Left renal cortex interstitium (tissue), 4 donors: ENCODE results near the gene QKI. TPM values are rescaled to one million over a fixed set of nuclear protein-coding genes. Genes with fewer than 3 reads are reported as not detected.
A peak's percentile ranks its signal among the peaks of the same experiment; 100 is the strongest.

Experiments
- DNase-seq, 4 donors: peaks; one replicate each; pipeline ENCODE4 v3.0.0-alpha.2; 2013; ENCODE audit warnings: low read depth in 4 of 4, low spot score in 2 of 4, missing footprints in 1 of 4
- polyA plus RNA-seq, 4 donors: library from polyadenylated mRNA; unstranded; fragments of 120-200 nt; gene quantifications; one replicate each; pipeline ENCODE4 v1.2.1, GENCODE V29; 2013; ENCODE audit not compliant: insufficient read length in 4 of 4

QKI gene
- polyA plus RNA-seq, 4 donors: 181 to 215 (median 195) TPM

DNA sequence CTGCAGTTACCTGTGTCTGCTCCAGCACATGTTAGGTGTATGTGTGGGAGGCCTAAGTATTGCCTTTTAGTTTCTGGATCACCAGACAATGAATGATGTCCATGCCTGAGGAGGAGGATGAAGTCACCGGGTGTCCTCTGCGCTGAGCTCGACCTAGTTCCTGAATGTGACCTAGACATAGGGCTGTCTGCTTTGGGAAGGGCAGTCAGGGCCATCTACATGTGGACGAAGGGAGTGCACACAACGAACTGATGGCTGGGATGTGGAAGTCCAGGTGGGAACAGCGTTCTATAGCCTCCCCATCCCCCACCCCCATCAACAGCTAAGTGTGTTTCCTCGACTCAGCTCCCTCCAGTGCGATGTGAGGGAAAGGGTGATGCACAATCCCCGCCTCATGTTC lies 186.3 kb downstream of the QKI start:
- DNase-seq: no peak

- DNase-seq: no peak
Observed at GRCh38 chr6:163602851-163603250, 188.3 kb downstream of the QKI start.

- no peak for DNase-seq
Observed at GRCh38 chr6:163603395-163603794, 188.9 kb downstream of the QKI start.

GRCh38 chr6:163605385-163606097 lies 191.0 kb downstream of the QKI start:
- no peak for DNase-seq

GRCh38 chr6:163607792-163608191 lies 193.3 kb downstream of the QKI start:
- DNase-seq: no peak

DNA sequence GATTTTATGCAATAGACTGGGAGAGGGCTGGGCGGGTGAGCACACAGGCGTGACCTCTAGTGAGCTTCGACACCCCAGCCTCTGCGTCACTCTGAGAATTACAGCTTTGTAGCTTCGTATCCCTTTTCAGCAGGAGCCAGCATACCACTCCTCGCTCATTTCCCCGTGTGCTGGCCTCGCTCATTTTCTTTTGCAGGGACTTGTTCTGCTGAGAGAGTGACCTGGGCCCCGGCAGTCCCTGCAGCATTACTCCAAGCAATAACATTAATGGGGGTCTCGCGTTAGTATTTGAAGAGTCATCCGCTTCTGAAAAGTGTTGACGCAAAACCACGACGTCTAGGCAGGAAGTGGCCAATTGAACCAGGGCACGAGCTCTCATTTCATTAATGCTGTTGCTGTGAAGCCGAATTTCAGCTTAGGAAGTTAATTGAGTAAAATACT lies 193.7 kb downstream of the QKI start:
- peak in 3 of 4 donors; percentile 18 to 24 (median 23) for DNase-seq

- DNase-seq: no peak
Observed at GRCh38 chr6:163612200-163612599, 197.7 kb downstream of the QKI start.

DNA sequence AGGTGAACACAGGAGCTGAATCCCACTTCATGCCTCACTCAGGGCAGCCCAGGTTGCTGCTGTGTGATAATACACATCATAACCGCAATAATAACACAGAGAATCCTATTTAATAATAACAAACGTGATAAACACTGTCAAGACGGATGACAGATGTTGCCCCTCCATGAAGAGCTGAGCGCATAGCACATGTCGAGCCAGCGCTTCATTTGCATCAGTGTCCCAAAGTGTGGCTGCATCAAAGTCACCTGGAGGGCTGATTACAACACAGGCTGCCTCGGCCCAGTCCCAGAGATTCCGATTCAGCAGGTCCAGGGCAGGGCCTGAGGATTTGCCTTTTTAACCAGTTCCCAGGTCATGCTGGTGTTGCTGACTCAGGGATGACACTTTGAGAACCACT lies 198.5 kb downstream of the QKI start:
- DNase-seq: no peak

DNA sequence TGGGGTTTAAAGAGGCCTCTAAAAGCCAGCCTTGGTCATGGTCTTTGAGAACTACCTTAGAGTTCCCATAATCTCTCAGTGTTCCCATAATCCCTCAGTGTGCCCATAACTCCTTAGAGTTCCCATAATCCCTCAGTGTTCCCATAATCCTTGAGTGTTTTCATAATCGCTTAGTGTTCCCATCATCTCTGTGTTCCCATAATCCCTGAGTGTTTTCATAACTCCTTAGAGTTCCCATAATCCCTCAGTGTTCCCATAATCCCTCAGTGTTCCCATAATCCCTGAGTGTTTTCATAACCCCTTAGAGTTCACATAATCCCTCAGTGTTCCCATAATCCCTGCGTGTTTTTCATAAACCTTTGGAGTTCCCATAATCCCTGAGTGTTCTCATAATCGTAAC lies 199.2 kb downstream of the QKI start:
- DNase-seq: no peak

DNA sequence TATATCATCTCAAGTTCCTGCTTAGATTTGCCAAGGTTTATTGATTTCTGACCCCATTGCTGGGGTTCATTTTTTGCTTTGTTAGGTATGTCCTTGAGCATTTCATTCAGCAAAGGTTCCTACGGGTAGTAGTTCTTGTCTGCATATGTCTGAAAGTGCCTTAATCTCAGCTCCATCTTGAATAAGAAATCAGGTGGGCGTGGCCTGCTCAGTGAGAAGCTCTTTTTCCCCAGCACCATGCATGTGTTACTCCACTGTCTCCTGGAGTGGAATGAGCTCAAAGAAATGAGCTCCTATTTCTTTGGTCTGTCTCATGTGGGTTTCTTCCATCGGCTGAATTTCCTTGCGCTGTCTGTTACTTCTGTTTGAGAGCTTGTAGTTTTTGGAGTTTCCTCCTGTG lies 201.9 kb downstream of the QKI start:
- no peak for DNase-seq

DNA sequence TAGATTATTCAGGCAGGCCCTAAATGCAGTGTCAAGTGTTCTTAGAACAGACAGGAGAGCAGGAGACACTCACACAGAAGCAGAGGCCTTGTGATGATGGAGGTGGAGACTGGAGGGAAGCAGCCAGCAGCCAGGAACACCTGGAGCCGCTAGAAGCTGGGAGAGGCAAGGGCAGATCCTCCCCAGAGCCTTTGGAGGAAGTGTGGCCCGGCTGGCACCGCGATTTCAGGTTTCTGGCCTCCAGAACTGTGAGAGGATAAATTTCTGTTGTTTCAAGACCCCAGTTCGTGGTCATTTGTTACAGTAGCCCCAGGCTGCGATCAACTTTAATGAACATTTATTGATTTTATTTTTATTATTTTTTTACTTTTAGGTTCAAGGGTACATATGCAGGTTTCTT lies 203.0 kb downstream of the QKI start:
- no peak for DNase-seq

DNA sequence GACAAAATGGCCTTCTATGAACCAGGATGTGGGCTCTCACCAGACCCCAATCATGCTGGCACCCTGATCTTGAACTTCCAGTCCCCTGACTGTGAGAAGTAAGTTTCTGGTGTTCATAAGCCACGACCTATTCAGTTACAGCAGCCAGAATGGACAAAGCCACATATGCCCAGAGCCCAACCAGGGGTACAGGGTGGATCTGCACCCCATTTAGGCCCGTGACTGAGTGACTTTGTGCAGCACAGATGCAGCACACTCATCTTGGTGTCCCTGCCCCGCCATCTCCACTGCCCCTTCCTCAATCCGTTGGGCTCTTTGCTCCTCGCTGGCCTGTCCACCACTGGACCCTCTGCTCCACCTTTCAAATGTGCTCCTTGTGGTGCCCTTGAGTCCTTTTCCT lies 205.6 kb downstream of the QKI start:
- no peak for DNase-seq

DNA sequence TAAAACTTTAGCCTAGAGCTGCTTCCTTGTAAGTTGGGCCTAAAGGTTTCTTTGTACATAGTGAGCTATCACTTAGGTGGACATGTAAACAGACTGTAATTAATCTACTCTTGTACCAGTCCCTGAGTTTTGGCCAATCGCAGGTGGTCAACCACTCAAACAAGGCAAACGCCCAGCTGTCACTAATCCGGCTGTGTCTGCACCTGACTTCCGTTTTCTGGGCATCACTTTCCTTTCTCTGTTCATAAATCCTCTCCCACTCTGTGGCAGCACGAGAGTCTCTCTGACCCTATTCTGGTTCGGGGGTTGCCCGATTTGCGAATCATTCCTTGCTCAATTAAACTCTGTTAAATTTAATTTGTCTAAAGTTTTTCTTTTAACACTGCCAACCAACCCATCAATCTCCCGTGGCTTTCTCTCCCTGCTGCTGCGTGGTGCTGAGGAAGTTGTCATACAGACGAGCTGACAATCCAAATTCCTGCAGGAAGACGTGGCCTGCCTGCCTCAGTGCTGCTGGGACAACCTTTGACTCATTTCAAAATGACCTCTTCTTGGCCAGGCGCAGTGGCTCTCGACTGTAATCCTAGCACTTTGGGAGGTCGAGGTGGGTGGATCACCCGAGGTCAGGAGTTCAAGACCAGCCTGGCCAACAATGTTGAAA lies 206.3 kb downstream of the QKI start:
- DNase-seq: no peak

DNA sequence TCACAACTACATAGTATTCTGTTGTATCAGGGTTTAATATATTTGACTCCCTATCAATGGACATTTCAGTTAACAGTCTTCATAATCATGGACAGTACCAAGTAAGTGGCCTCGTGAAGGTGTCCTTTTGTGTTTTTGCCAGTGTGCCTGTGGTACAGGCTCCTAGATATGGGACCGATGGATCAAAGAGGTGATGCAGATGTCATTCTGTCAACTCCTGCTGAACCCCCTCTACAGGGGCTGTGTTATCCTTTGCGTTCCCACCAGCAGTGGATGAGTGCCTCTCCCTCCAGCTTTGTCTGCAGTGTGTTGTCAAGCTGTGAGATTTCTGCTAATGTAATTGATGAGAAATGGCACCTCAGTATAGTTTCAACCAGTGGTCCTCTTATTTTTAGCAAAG lies 210.7 kb downstream of the QKI start:
- no peak for DNase-seq

GRCh38 chr6:163626073-163626867 lies 211.8 kb downstream of the QKI start:
- no peak for DNase-seq

DNA sequence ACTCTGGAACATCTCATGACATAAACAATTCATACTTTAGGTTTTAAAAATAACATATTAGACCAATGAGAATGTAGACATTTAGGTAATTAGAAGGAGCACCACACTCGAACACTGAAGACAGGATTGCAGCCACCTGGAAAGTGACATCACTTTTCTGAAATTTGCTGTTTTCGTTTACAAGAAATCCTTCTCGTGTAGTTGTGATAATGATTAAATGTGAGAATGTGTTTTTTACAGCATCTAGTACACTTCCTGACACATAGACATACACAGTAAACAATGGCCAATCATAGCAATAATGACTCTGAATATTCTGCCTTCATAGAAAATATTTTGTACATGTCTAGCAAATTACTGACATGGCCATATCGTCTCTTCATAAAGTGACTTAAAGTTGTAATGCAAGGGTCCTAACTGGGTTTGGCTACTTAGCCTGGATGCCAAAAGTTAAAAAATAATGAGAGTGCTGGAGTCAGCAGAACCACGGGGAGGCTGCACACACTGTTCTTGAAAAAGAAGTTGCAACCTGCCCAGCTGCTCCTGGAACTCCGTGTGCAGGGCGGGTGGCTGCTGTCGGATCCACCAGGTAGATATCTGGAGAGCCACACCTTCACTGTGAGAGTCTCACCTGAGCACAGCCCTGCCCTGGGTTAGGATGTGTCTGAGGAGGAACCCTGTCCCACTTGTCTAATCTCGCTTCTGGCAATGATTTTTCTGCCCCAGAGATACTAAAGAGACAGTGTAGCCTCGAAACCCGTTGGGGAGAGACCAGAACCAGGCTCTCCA lies 212.9 kb downstream of the QKI start:
- no peak for DNase-seq
